Cerebellar cortex (tissue), 1 donor: ENCODE results near the gene FKBP8.
A peak's percentile ranks its signal among the peaks of the same experiment; 100 is the strongest.
"Not testable (repeated sequence)": the region's sequence is repeated elsewhere in the genome, so short reads cannot be mapped to it uniquely, and the experiment has no call there.

ENCODE experiments used
- DNase-seq: peaks from one replicate; pipeline ENCODE4 v3.0.0-alpha.2; 2015; ENCODE audit warnings: low spot score

The FKBP8 gene

GRCh38 chr19:18542941-18543813, at the start of gene FKBP8:
FKBP8 (minus strand) TSS chr19:18543573; CDS start chr19:18541970, 1,603 bp downstream.
- DNase-seq = peak; percentile 91

- DNase-seq = not testable (repeated sequence)
Measured at GRCh38 chr19:18592732-18593131, 49.4 kb upstream of the FKBP8 start.

- no peak for DNase-seq
Measured at GRCh38 chr19:18591735-18592385, 48.5 kb upstream of the FKBP8 start.

GRCh38 chr19:18590273-18591272, 47.2 kb upstream of the FKBP8 start:
- DNase-seq = peak; percentile 98

GRCh38 chr19:18589380-18590272, 46.3 kb upstream of the FKBP8 start:
- DNase-seq = peak; percentile 89

- peak; percentile 84 for DNase-seq
Measured at GRCh38 chr19:18588611-18589379, 45.4 kb upstream of the FKBP8 start, which contains the start of gene REX1BD. REX1BD (plus strand) TSS chr19:18588798; CDS start chr19:18588802, 4 bp downstream.

GRCh38 chr19:18587962-18588610, 44.7 kb upstream of the FKBP8 start:
- no peak for DNase-seq

GRCh38 chr19:18587561-18587960, 44.2 kb upstream of the FKBP8 start:
- no peak for DNase-seq

GRCh38 chr19:18586306-18586705, 42.9 kb upstream of the FKBP8 start:
- no peak for DNase-seq

GRCh38 chr19:18580311-18580710, 36.9 kb upstream of the FKBP8 start:
- DNase-seq = no peak

GRCh38 chr19:18577365-18577914, 34.1 kb upstream of the FKBP8 start:
- no peak for DNase-seq

- no peak for DNase-seq
Measured at GRCh38 chr19:18576383-18576782, 33.0 kb upstream of the FKBP8 start.

- DNase-seq = no peak
Measured at GRCh38 chr19:18574691-18575291, 31.4 kb upstream of the FKBP8 start.

- DNase-seq = peak; percentile 96
Measured at GRCh38 chr19:18571564-18572344, 28.4 kb upstream of the FKBP8 start, which contains the start of gene UBA52. UBA52 (plus strand) TSS chr19:18571857; CDS start chr19:18573301, 1,444 bp downstream.

GRCh38 chr19:18568367-18568766, 25.0 kb upstream of the FKBP8 start:
- no peak for DNase-seq

- no peak for DNase-seq
Measured at GRCh38 chr19:18566953-18567352, 23.6 kb upstream of the FKBP8 start.

GRCh38 chr19:18562086-18562485, 18.7 kb upstream of the FKBP8 start:
- DNase-seq = no peak

GRCh38 chr19:18559685-18560084, 16.3 kb upstream of the FKBP8 start:
- no peak for DNase-seq
